GM12874 (cell line): ENCODE measurements around the gene PRPH.

Source experiments
- TF ChIP-seq, protein P1 (sequence below): IDR thresholded peaks from 2 replicates; pipeline ENCODE4 v1.5.1; 2011; ENCODE audit warnings: low read depth, mild to moderate bottlenecking, control low read depth, low read length, moderate library complexity; ENCODE audit not compliant: insufficient read depth

PRPH gene

GRCh38 chr12:49260571-49261363 is 34.2 kb upstream of the PRPH start:
- TF ChIP-seq, protein P1, sequence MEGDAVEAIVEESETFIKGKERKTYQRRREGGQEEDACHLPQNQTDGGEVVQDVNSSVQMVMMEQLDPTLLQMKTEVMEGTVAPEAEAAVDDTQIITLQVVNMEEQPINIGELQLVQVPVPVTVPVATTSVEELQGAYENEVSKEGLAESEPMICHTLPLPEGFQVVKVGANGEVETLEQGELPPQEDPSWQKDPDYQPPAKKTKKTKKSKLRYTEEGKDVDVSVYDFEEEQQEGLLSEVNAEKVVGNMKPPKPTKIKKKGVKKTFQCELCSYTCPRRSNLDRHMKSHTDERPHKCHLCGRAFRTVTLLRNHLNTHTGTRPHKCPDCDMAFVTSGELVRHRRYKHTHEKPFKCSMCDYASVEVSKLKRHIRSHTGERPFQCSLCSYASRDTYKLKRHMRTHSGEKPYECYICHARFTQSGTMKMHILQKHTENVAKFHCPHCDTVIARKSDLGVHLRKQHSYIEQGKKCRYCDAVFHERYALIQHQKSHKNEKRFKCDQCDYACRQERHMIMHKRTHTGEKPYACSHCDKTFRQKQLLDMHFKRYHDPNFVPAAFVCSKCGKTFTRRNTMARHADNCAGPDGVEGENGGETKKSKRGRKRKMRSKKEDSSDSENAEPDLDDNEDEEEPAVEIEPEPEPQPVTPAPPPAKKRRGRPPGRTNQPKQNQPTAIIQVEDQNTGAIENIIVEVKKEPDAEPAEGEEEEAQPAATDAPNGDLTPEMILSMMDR: no peak

- TF ChIP-seq, protein P1: no peak
Measured at GRCh38 chr12:49261721-49262120, 33.2 kb upstream of the PRPH start.

- TF ChIP-seq, protein P1: no peak
Measured at GRCh38 chr12:49263400-49263763, 31.6 kb upstream of the PRPH start.

- TF ChIP-seq, protein P1: no peak
Measured at GRCh38 chr12:49264466-49264872, 30.5 kb upstream of the PRPH start.

GRCh38 chr12:49264873-49265792 is 29.8 kb upstream of the PRPH start, which contains the start of gene TUBA1C:
Gene TUBA1C, plus strand, starts transcription at chr12:49265082. Its CDS starts 100 bp downstream, at chr12:49265182.
- TF ChIP-seq, protein P1: no peak

GRCh38 chr12:49272790-49273725 is 21.9 kb upstream of the PRPH start:
- TF ChIP-seq, protein P1: no peak
